HuH-7 (cell line): Measurements from ENCODE around the gene CHDH.

Source experiments
- DNase-seq: peaks from one replicate; pipeline ENCODE4 v3.0.0; 2011; ENCODE audit warnings: low spot score

Gene CHDH

DNA sequence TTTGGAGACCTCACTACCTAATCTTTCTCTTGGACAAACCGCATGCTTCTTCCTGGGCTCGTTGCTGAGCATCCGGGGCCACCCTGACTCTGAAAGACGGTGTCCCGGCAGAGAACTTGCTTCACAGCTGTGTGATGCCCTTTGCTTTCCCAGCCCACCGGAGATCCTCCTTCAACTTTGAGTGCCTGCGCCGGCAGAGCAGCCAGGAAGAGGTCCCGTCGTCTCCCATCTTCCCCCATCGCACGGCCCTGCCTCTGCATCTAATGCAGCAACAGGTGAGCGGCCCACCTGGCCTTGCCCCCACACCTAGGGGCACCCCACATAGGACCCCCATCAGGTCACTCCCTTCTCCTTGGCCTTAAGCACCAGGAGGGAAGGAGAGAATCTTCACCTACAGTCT is 37.7 kb downstream of the CHDH start:
- DNase-seq: no peak

DNA sequence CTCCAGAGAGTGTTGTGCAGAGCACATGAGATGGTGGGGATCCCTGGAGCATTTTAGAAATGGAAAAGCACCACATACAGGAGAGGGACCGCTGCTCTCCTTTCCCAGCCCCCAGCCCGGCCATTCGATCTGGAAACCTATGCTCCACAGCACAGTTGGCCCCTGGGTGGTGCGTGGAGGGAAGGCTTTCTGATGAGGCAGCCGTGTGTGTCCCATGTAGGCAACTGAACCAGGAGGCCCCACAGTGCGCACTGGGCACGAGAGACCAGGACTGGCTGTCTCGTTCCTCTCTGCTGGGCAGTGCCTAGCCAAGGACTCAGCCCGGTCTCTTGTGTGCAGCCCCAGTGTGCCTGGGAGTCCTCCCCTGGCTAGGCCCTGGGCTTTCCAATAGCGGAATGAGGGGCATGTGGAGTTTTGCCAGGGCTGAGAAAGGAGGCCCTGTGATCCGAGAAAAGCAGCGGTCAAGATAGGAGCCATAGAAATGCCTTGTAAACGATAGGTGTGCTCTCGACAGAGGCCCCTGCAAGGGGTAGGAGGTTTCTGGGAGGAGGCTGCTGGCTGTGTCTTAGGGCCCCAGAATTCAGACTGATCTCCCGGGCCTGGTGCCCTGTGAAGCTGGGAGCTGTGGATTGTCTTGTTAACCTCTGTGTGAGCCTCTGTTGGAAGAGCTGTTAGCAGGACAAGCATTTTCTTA is 39.0 kb downstream of the CHDH start:
- DNase-seq: no peak

GRCh38 chr3:53806182-53807116 is 39.8 kb downstream of the CHDH start:
- DNase-seq: no peak

GRCh38 chr3:53805463-53806159 is 40.6 kb downstream of the CHDH start:
- no peak for DNase-seq

GRCh38 chr3:53804697-53805462 is 41.3 kb downstream of the CHDH start:
- no peak for DNase-seq

GRCh38 chr3:53803816-53804695 is 42.2 kb downstream of the CHDH start:
- no peak for DNase-seq

- DNase-seq: no peak
Measured at GRCh38 chr3:53803124-53803815, 42.9 kb downstream of the CHDH start.

GRCh38 chr3:53802256-53802880 is 43.9 kb downstream of the CHDH start:
- DNase-seq: no peak

- DNase-seq: no peak
Measured at GRCh38 chr3:53801319-53801718, 44.9 kb downstream of the CHDH start.

- no peak for DNase-seq
Measured at GRCh38 chr3:53800041-53800906, 45.9 kb downstream of the CHDH start.

DNA sequence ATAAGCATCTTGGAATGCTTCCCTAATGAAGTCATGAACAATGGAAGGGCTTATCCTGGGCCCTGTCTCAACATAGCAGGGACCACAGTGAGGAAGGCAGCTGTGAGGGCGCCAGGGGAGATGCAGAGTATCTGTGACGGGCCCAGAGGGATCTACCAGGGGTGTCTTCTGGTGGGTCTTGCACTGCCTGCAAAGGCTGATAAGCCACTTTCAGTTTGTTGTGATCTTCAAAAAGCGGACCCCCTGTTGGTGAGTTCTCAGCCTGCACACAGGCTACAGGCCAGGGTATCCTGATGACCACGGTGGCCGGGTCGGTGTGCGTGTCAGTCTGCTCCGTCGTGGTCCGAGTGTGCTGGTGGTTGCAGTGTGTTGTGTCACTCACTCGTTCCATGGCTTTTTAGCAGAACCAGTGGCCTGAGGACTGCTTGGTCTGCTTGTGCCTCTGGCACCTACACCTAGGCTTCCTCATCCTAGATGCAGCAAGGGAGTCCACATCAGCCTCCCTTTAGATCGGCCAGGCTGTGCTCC is 46.8 kb downstream of the CHDH start:
- DNase-seq: no peak

DNA sequence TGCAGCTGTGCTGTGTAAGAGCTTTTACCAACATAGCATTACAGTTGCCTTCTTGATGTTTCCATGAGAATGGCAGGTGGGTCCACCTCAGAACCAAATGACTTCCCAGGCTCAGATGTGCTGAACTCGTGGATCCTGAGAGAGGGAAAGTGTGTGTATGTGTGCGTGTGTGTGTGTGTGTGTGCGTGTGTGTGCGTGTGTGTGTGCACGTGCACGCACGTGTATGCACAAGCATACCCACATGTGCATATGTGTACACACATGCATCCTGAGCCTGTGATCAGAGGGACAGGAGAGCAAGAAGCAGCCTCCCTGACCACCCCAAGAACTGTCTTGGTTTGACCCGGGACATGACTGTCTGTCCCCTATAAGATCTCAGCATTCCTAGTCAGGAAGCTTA is 48.1 kb downstream of the CHDH start:
- DNase-seq: no peak

DNA sequence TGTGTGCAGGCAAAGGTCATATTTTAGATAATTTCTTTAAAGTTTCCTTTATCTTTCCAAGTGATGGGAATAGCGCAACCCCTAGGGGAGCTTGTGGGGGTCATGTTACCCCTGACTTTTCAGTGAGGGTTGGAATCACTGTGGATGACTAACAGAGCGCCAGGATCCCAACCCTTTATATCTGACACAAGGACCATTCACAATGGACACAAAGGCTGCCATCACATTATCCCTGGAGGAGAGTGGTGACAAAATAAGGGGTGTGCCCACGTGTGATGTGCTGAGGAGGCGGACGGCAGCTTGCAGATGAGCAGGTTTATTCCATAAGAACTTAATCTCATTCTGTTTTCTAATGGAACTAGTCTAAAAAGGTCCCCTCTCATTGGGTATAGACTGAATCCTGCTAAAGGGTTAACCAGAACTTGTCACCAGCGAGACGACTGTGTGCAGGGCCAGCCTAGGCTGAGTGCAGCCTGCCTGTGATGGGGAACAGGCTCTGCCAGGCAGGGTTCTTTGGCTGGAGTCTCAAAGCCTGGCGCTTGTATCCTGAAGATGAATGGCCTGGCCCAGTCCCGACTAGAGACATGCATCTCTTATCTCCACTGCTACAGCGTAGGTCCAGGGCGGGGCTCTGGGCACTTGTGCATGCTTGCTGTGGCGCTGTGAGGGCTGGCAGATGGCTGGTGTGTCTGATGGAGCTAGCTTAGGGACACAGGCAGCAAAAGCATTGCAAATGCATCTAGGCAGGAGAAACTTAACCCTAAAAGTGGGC is 50.2 kb downstream of the CHDH start:
- DNase-seq: no peak

- no peak for DNase-seq
Measured at GRCh38 chr3:53795176-53795575, 51.0 kb downstream of the CHDH start.

- no peak for DNase-seq
Measured at GRCh38 chr3:53794597-53794996, 51.6 kb downstream of the CHDH start.

DNA sequence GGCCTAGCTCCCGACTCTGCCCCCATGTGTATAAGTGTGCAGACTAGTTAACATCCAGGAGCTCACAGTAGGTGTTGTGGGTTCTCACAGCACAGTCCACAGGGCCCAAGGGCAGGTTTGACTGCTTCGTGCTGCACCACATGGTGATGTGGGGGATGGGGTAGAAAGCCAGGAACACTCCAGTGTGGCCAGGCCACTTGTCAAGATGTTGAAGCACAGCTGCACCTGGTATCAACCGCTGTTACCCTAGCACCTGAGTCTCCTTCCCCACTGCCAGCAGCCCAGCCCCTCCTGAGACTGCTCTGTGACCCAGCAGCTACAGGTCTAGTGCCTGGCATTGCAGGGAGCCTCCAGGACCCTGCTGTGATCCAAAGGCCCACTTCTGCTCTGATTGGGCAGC is 53.4 kb downstream of the CHDH start:
- no peak for DNase-seq

GRCh38 chr3:53791317-53791716 is 54.9 kb downstream of the CHDH start:
- DNase-seq: no peak

DNA sequence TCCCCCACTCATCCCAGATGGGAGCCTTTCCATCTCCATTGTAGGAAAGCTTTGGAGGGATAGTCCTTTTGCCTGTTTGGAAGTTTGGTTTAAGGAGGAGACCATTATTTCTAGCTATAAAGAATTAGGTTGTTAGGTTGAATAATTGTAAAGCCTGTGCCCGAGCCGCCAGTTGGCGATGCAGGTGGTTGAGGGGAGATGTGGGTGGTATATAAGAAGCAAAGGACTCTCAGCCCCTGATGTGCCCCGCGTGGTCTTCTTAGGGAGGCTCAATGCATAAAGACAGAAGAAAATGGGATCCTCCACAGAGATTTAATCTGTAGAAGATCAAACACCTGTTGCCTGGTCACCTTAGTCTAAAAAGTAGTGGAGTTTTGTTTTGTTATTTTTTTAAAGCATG is 55.7 kb downstream of the CHDH start:
- DNase-seq: no peak
